ENCODE measurements around the gene KLHDC10.
A peak's percentile ranks its signal among the peaks of the same experiment; 100 is the strongest.

GRCh38 chr7:130096243-130096827 lies 26.0 kb downstream of the KLHDC10 start:
- peak; percentile 34; the same call in 1 of the 2 replicates for TF ChIP-seq CTCF (conservative IDR thresholded peaks at IDR 0.05)
- no peak for TF ChIP-seq EZH2 (IDR thresholded peaks at IDR 0.05; ENCODE audit: low read depth)
